Mammary microvascular endothelial cell (primary cell): Measurements from ENCODE around the gene SLC25A2. TPM values are rescaled to one million over a fixed set of nuclear protein-coding genes. Genes with fewer than 3 reads are reported as not detected.

ENCODE experiments used
- total RNA-seq: library from RNA; depleted of rRNA; stranded (reverse); fragments of >200 nt; gene quantifications from 2 replicates; pipeline ENCODE4 v1.2.3, GENCODE V29; 2015

Gene SLC25A2
- 0.15 TPM in 1 of 2 replicates, not detected in the other for total RNA-seq

DNA sequence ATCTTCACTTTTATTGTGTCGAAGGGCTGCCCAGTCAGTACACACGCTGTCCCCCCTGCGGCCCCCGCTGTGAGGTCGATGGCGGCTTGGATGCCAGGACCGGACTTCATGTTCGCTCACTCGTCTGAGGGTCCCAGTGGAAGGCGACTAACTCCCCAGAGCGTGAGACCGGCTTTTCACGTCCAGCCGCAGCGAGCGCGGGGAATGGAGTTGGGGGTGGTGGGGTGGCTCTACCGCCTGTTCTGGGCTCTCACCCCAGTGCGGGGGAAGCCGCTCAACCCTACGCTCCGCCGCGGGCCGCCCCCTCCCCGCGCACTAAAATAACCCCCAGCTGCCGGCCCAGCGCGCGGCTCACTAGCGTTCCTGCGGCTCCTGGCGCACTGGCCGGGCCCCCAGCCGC, at the start of gene SLC25A2:
Gene SLC25A2, minus strand, starts transcription at position 294 of the 400 bp plus-strand sequence. Its CDS starts 184 bp downstream, at position 110.

GRCh38 chr5:141349917-141350619, 46.2 kb upstream of the SLC25A2 start, which contains the start of gene PCDHGB1:
Gene PCDHGB1 (plus strand): TSS chr5:141350099. CDS start chr5:141350261, 162 bp downstream.

DNA sequence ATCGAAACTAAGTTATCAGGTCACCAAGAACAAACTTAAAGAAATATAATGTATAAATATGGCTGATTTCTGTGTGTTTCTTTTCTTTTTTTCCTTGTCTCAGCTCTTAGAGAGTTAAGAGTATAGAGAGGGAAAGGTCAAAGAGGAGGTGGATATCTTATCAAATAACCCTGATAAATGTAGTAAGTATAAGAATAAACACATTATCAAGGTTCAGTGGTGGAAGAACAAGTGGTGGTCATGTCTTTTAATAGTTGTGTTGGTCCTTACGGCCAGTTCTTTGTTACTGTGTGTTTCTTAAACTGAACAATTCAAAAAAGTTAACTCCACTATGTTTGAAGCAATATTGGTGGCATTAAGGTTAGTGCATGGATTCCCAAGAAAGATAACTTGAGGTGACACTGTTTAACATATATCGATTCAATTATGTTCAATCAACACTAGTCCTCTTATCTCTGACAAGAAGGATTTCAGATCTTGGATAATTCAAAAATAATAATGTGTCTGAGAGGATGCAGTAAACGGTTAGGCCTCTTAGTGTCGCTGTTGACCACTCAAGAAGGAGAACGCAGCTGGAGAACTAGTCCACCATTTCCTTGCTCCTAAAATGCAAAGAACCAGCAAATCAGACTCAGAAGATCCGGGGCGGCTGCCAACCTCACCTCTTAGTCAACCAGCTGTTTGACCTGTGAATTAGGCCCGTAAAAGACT, 39.5 kb upstream of the SLC25A2 start, which contains the start of gene PCDHGA3:
Gene PCDHGA3, plus strand, starts transcription at position 588 of the 711 bp plus-strand sequence. CDS start 205 bp downstream, outside the sequence.

DNA sequence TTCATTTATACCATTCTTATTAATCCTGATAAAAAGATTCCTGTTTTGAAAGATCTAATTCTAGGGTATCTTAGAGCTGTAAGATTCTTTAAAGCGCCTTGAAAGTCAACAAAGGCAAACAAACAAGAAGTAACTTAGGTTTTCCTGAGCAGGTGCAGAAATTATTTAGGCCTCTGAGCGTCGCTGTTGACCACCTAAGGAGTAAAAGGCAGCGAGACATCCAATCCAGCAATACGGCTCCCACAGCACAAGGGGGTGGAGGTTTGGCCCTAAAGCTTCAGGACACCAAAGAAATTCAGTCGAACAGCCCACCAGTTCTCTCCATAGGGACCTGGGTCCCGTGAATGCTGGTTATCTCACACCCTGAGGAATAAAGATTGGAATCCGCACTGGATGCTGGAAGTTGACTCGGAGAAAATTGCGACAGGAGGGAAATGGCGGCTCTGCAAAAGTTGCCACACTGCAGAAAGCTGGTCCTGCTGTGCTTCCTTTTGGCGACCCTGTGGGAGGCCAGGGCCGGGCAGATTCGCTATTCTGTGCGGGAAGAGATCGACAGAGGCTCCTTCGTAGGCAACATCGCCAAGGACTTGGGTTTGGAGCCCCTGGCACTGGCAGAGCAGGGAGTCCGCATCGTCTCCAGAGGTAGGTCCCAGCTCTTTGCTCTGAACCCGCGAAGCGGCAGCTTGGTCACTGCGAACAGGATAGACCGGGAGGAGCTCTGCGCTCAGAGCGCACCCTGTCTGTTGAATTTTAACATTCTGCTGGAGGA, 34.9 kb upstream of the SLC25A2 start, which contains the start of gene PCDHGA2:
Gene PCDHGA2, plus strand, starts transcription at position 223 of the 769 bp plus-strand sequence.

GRCh38 chr5:141330299-141331080, 26.6 kb upstream of the SLC25A2 start, which contains the start of gene PCDHGA1:
Gene PCDHGA1 (plus strand): TSS chr5:141330514.

GRCh38 chr5:141320225-141321169, 16.6 kb upstream of the SLC25A2 start, which contains the start of gene TAF7:
Gene TAF7 (minus strand): TSS chr5:141320784. CDS start chr5:141320044, 740 bp downstream.

Other genes starting within 250 kb of the SLC25A2 start
- 0.40 and 1.7 TPM in 2 replicates for gene PCDHB2, start 209.4 kb downstream of the SLC25A2 start, total RNA-seq
- gene PCDHB3, start 203.6 kb downstream of the SLC25A2 start, total RNA-seq, result 0.30 and 0.47 TPM in 2 replicates
- gene PCDHB4, start 182.2 kb downstream of the SLC25A2 start, total RNA-seq, result 0.07 and 0.10 TPM in 2 replicates
- 0.15 and 0.47 TPM in 2 replicates for gene PCDHB5, start 168.8 kb downstream of the SLC25A2 start, total RNA-seq
- gene PCDHB6, start 154.0 kb downstream of the SLC25A2 start, total RNA-seq, result not detected in 2 replicates
- 0.05 and 0.07 TPM in 2 replicates for gene PCDHB7, start 131.4 kb downstream of the SLC25A2 start, total RNA-seq
- gene PCDHB8, start 126.3 kb downstream of the SLC25A2 start, total RNA-seq, result 0.25 TPM in 1 of 2 replicates, not detected in the other
- gene PCDHB16, start 121.7 kb downstream of the SLC25A2 start, total RNA-seq, result under 0.01 and 0.25 TPM in 2 replicates
- gene PCDHB9, start 116.9 kb downstream of the SLC25A2 start, total RNA-seq, result 0.15 and 0.27 TPM in 2 replicates
- 0.53 and 0.59 TPM in 2 replicates for gene PCDHB10, start 111.7 kb downstream of the SLC25A2 start, total RNA-seq
- gene PCDHB11, start 104.4 kb downstream of the SLC25A2 start, total RNA-seq, result not detected in 2 replicates
- gene PCDHB12, start 95.3 kb downstream of the SLC25A2 start, total RNA-seq, result 0.05 and 0.13 TPM in 2 replicates
- 0.30 and 0.33 TPM in 2 replicates for gene PCDHB13, start 90.1 kb downstream of the SLC25A2 start, total RNA-seq
- 0.20 and 0.30 TPM in 2 replicates for gene PCDHB14, start 80.7 kb downstream of the SLC25A2 start, total RNA-seq
- gene PCDHB15, start 58.7 kb downstream of the SLC25A2 start, total RNA-seq, result 0.15 and 0.40 TPM in 2 replicates
- gene TAF7, start 16.7 kb upstream of the SLC25A2 start, total RNA-seq, result 44.8 and 50.7 TPM in 2 replicates
- gene PCDHGA1, start 26.5 kb upstream of the SLC25A2 start, total RNA-seq, result 0.20 and 0.59 TPM in 2 replicates
- 0.73 and 0.79 TPM in 2 replicates for gene PCDHGA2, start 34.7 kb upstream of the SLC25A2 start, total RNA-seq
- gene PCDHGA3, start 39.8 kb upstream of the SLC25A2 start, total RNA-seq, result 0.13 and 0.49 TPM in 2 replicates
- 0.44 and 0.60 TPM in 2 replicates for gene PCDHGB1, start 46.0 kb upstream of the SLC25A2 start, total RNA-seq
- 2.8 and 3.9 TPM in 2 replicates for gene PCDHGA4, start 51.0 kb upstream of the SLC25A2 start, total RNA-seq
- gene PCDHGB2, start 55.9 kb upstream of the SLC25A2 start, total RNA-seq, result 2.9 and 3.3 TPM in 2 replicates
- 0.53 and 0.79 TPM in 2 replicates for gene PCDHGA5, start 60.1 kb upstream of the SLC25A2 start, total RNA-seq
- gene PCDHGB3, start 66.2 kb upstream of the SLC25A2 start, total RNA-seq, result 0.67 and 1.4 TPM in 2 replicates
- 0.73 and 1.2 TPM in 2 replicates for gene PCDHGA6, start 69.8 kb upstream of the SLC25A2 start, total RNA-seq
- 0.80 and 1.1 TPM in 2 replicates for gene PCDHGA7, start 78.7 kb upstream of the SLC25A2 start, total RNA-seq
- gene PCDHGB4, start 83.6 kb upstream of the SLC25A2 start, total RNA-seq, result 3.3 and 4.2 TPM in 2 replicates
- 0.15 and 0.33 TPM in 2 replicates for gene PCDHGA8, start 88.6 kb upstream of the SLC25A2 start, total RNA-seq
- 7.9 and 8.3 TPM in 2 replicates for gene PCDHGB5, start 93.9 kb upstream of the SLC25A2 start, total RNA-seq
- 1.2 and 1.8 TPM in 2 replicates for gene PCDHGA9, start 98.7 kb upstream of the SLC25A2 start, total RNA-seq
- 0.73 and 1.2 TPM in 2 replicates for gene PCDHGB6, start 104.0 kb upstream of the SLC25A2 start, total RNA-seq
- 1.7 and 2.6 TPM in 2 replicates for gene PCDHGA10, start 108.9 kb upstream of the SLC25A2 start, total RNA-seq
- gene PCDHGB7, start 113.6 kb upstream of the SLC25A2 start, total RNA-seq, result 3.1 and 5.3 TPM in 2 replicates
- 4.4 and 4.6 TPM in 2 replicates for gene PCDHGA11, start 117.0 kb upstream of the SLC25A2 start, total RNA-seq
- gene PCDHGA12, start 126.5 kb upstream of the SLC25A2 start, total RNA-seq, result 4.7 and 5.9 TPM in 2 replicates
- gene PCDHGC3, start 171.9 kb upstream of the SLC25A2 start, total RNA-seq, result 18.0 and 18.2 TPM in 2 replicates
- 0.20 and 0.44 TPM in 2 replicates for gene PCDHGC4, start 181.0 kb upstream of the SLC25A2 start, total RNA-seq
- 0.15 and 0.20 TPM in 2 replicates for gene PCDHGC5, start 185.0 kb upstream of the SLC25A2 start, total RNA-seq